H1 (cell line): ENCODE results near the gene IGFBP1. TPM values are rescaled to one million over a fixed set of nuclear protein-coding genes. Genes with fewer than 3 reads are reported as not detected.

Experiments
- CTCF ChIA-PET: fragments of 300-600 bp; sonication (Branson Sonifier 250); formaldehyde crosslinking; loops from one replicate; lab custom pipeline; 2021; ENCODE audit not compliant: partially characterized antibody; lab: Charles Lee
- POLR2A ChIA-PET: fragments of 300-600 bp; sonication (Branson Sonifier 250); formaldehyde crosslinking; loops from one replicate; lab custom pipeline; 2021; ENCODE audit warnings: inconsistent platforms; ENCODE audit not compliant: partially characterized antibody; lab: Charles Lee
- DNase-seq, 2 experiments: peaks; one replicate each; pipeline versions ENCODE4 v3.0.0 to v3.0.0-alpha.2; 2010 to 2022; ENCODE audit warnings: low spot score in 2 of 2, low read depth in 1 of 2, mixed read lengths in 1 of 2
- FAIRE-seq: peaks from 2 replicates; lab custom pipeline; 2011; peaks lifted over from hg19 to GRCh38; lab: Jason Lieb, UNC
- H2AFZ ChIP-seq: 2 replicates; pipeline ENCODE4 v1.8.1; 2012; ENCODE audit warnings: low read length, inconsistent platforms
- H2AK5ac ChIP-seq: 2 replicates; pipeline ENCODE4 v1.6.1; 2013; ENCODE audit warnings: low read depth, low read length
- H2BK120ac ChIP-seq: replicated peaks from 2 replicates; pipeline ENCODE3; 2013; ENCODE audit warnings: low read depth, low read length, inconsistent platforms
- H2BK12ac ChIP-seq: 2 replicates; pipeline ENCODE4 v1.6.1; 2013; ENCODE audit warnings: low read depth, low read length
- H2BK15ac ChIP-seq: 2 replicates; pipeline ENCODE4 v1.6.1; 2013; ENCODE audit warnings: low read length
- H2BK20ac ChIP-seq: 2 replicates; pipeline ENCODE4 v1.6.1; 2013; ENCODE audit warnings: low read length
- H2BK5ac ChIP-seq: 2 replicates; pipeline ENCODE4 v1.6.1; 2013; ENCODE audit warnings: low read depth, low read length
- H3K14ac ChIP-seq: 2 replicates; pipeline ENCODE4 v1.6.1; 2013; ENCODE audit warnings: inconsistent platforms; ENCODE audit not compliant: insufficient read length
- H3K18ac ChIP-seq: 2 replicates; pipeline ENCODE4 v1.6.1; 2013; ENCODE audit warnings: low read length; ENCODE audit errors: extremely low read depth
- H3K23ac ChIP-seq: 2 replicates; pipeline ENCODE4 v1.6.1; 2013; ENCODE audit warnings: inconsistent platforms; ENCODE audit not compliant: insufficient read length
- H3K23me2 ChIP-seq: 2 replicates; pipeline ENCODE4 v1.6.1; 2013; ENCODE audit warnings: low read depth, low read length
- H3K27ac ChIP-seq: 2 replicates; pipeline ENCODE4 v1.6.1; 2011; ENCODE audit warnings: low read depth, low read length, inconsistent platforms
- H3K27me3 ChIP-seq, 4 experiments: replicated peaks in 1 of 4; 1 replicate in 1 of 4; 2 replicates in 3 of 4; pipeline versions ENCODE4 v1.6.1 to v1.8.1; 2011 to 2013; ENCODE audit warnings: low read length in 3 of 4, mild to moderate bottlenecking in 3 of 4, inconsistent platforms in 2 of 4, mixed read lengths in 2 of 4, moderate library complexity in 1 of 4; ENCODE audit not compliant: control insufficient read depth in 3 of 4, insufficient read depth in 3 of 4; ENCODE audit errors: extremely low read depth in 1 of 4
- H3K36me3 ChIP-seq, 4 experiments: 2 replicates each; pipeline versions ENCODE4 v1.6.1 to v1.8.1; 2011 to 2013; ENCODE audit warnings: mild to moderate bottlenecking in 4 of 4, low read length in 3 of 4, moderate library complexity in 2 of 4, control low read depth in 1 of 4, inconsistent platforms in 1 of 4; ENCODE audit not compliant: insufficient read depth in 4 of 4, control insufficient read depth in 2 of 4
- H3K4ac ChIP-seq: replicated peaks from 2 replicates; pipeline ENCODE3; 2013; ENCODE audit warnings: low read length, low read depth, mixed read lengths, inconsistent platforms; ENCODE audit not compliant: insufficient read length
- H3K4me1 ChIP-seq, 4 experiments: replicated peaks in 1 of 4; 1 replicate in 1 of 4; 2 replicates in 3 of 4; pipeline versions ENCODE4 v1.6.1 to v1.8.1; 2011 to 2013; ENCODE audit warnings: low read length in 3 of 4, inconsistent platforms in 2 of 4, mixed read lengths in 1 of 4; ENCODE audit not compliant: insufficient read depth in 4 of 4, control insufficient read depth in 3 of 4
- H3K4me2 ChIP-seq, 2 experiments: 2 replicates each; pipeline versions ENCODE4 v1.6.1 to v1.8.1; 2011 to 2013; ENCODE audit warnings: low read depth in 2 of 2, low read length in 2 of 2, control low read depth in 1 of 2, inconsistent platforms in 1 of 2, mild to moderate bottlenecking in 1 of 2; ENCODE audit not compliant: insufficient read depth in 1 of 2
- H3K4me3 ChIP-seq, 4 experiments: fragments of 200-600, 300-600 bp in 1 of 4; sonication (generic), shearing (Covaris generic), sonication (Bioruptor Twin) in 1 of 4; 2 replicates each; pipeline versions ENCODE4 v1.5.1 to v1.8.1; 2011 to 2016; ENCODE audit warnings: low read length in 4 of 4, low read depth in 3 of 4, control low read depth in 2 of 4, inconsistent platforms in 2 of 4, mild to moderate bottlenecking in 2 of 4, mixed read lengths in 1 of 4, moderate library complexity in 1 of 4; ENCODE audit not compliant: insufficient read depth in 2 of 4; ENCODE audit errors: extremely low read depth in 1 of 4
- H3K56ac ChIP-seq: replicated peaks from 2 replicates; pipeline ENCODE3; 2013; ENCODE audit warnings: low read depth, mild to moderate bottlenecking, mixed read lengths, low read length, inconsistent platforms; ENCODE audit not compliant: insufficient read length
- H3K79me1 ChIP-seq: 2 replicates; pipeline ENCODE4 v1.6.1; 2013; ENCODE audit warnings: low read depth, low read length, control low read depth
- H3K79me2 ChIP-seq, 2 experiments: 2 replicates each; pipeline versions ENCODE4 v1.6.1 to v1.8.1; 2012 to 2013; ENCODE audit warnings: low read length in 2 of 2, mild to moderate bottlenecking in 2 of 2, inconsistent platforms in 1 of 2; ENCODE audit not compliant: insufficient read depth in 2 of 2, control insufficient read depth in 1 of 2
- H3K9ac ChIP-seq, 4 experiments: replicated peaks in 1 of 4; 1 replicate in 1 of 4; 2 replicates in 3 of 4; pipeline versions ENCODE4 v1.6.1 to v1.8.1; 2011 to 2013; ENCODE audit warnings: low read depth in 3 of 4, low read length in 3 of 4, control low read depth in 2 of 4, mild to moderate bottlenecking in 2 of 4, moderate library complexity in 2 of 4, inconsistent platforms in 1 of 4; ENCODE audit errors: extremely low read depth in 1 of 4
- H3K9me3 ChIP-seq, 2 experiments: 2 replicates each; pipeline versions ENCODE4 v1.6.1 to v1.8.1; 2012 to 2013; ENCODE audit warnings: mild to moderate bottlenecking in 2 of 2, moderate library complexity in 2 of 2, control low read depth in 1 of 2, inconsistent platforms in 1 of 2, low read depth in 1 of 2, low read length in 1 of 2, mixed read lengths in 1 of 2; ENCODE audit not compliant: insufficient read depth in 2 of 2
- H4K20me1 ChIP-seq, 2 experiments: replicated peaks in 1 of 2; 2 replicates each; pipeline versions ENCODE3 to v1.8.1; 2011 to 2013; ENCODE audit warnings: inconsistent platforms in 2 of 2, low read length in 2 of 2, mild to moderate bottlenecking in 1 of 2; ENCODE audit not compliant: insufficient read depth in 2 of 2, control insufficient read depth in 1 of 2
- H4K5ac ChIP-seq: 2 replicates; pipeline ENCODE4 v1.6.1; 2013; ENCODE audit warnings: low read length, low read depth, mixed read lengths, inconsistent platforms; ENCODE audit not compliant: insufficient read length
- H4K8ac ChIP-seq: 2 replicates; pipeline ENCODE4 v1.8.0; 2013; ENCODE audit warnings: mild to moderate bottlenecking, moderate library complexity, low read length, inconsistent platforms; ENCODE audit not compliant: insufficient read depth; ENCODE audit errors: extremely low read depth
- H4K91ac ChIP-seq: replicated peaks from 2 replicates; pipeline ENCODE3; 2013; ENCODE audit warnings: low read length, mixed read lengths, inconsistent platforms; ENCODE audit not compliant: insufficient read length
- BRCA1 ChIP-seq: IDR thresholded peaks from 2 replicates; pipeline ENCODE4 v1.6.1; 2012; ENCODE audit warnings: low read depth, low read length, improper control_type of control experiment
- CBX8 ChIP-seq: fragments of 300-800, 300-1000 bp; sonication (generic); IDR thresholded peaks from 2 replicates; pipeline ENCODE4 v1.7.1; 2016; ENCODE audit warnings: low read depth, low read length, borderline replicate concordance
- CEBPB ChIP-seq: IDR thresholded peaks from 2 replicates; pipeline ENCODE4 v1.6.1; 2012; ENCODE audit warnings: low read depth, low read length
- CHD1 ChIP-seq: IDR thresholded peaks from 2 replicates; pipeline ENCODE4 v1.6.1; 2012; ENCODE audit warnings: low read depth, low read length, improper control_type of control experiment
- CTBP2 ChIP-seq: IDR thresholded peaks from 2 replicates; pipeline ENCODE4 v1.7.0; 2011; ENCODE audit warnings: borderline replicate concordance, mild to moderate bottlenecking, moderate library complexity, mixed read lengths, low read length; ENCODE audit not compliant: insufficient read depth, insufficient read length
- SAP30 ChIP-seq: fragments of 300-600 bp; sonication (generic); IDR thresholded peaks from 2 replicates; pipeline ENCODE4 v1.7.1; 2012; ENCODE audit warnings: low read length, moderate library complexity, mild to moderate bottlenecking, inconsistent platforms; ENCODE audit not compliant: insufficient read depth, insufficient replicate concordance
- SIX5 ChIP-seq: IDR thresholded peaks from 2 replicates; pipeline ENCODE4 v1.6.1; 2011; ENCODE audit warnings: mild to moderate bottlenecking, low read depth, low read length
- SP2 ChIP-seq: IDR thresholded peaks from 2 replicates; pipeline ENCODE4 v1.6.1; 2012; ENCODE audit warnings: mild to moderate bottlenecking, low read length, inconsistent platforms
- SUZ12 ChIP-seq: fragments of 200-600 bp; sonication (generic); IDR thresholded peaks from 2 replicates; pipeline ENCODE4 v1.6.1; 2012; ENCODE audit warnings: mild to moderate bottlenecking, inconsistent platforms, low read length, moderate library complexity, mixed read lengths
- TAF7 ChIP-seq: optimal IDR thresholded peaks from 2 replicates; pipeline ENCODE3; 2011; ENCODE audit warnings: low read depth, mild to moderate bottlenecking, inconsistent platforms, low read length, moderate library complexity, borderline replicate concordance
- TCF12 ChIP-seq: IDR thresholded peaks from 2 replicates; pipeline ENCODE4 v1.6.1; 2011; ENCODE audit warnings: low read depth, mild to moderate bottlenecking, low read length
- WGBS, 2 experiments: shearing (Covaris generic) in 1 of 2; methylation state at CpG; one replicate each; pipeline versions ENCODE4 v1.1.6 to v1.1.7; 2013 to 2015; ENCODE audit warnings: low lambda C conversion rate in 2 of 2, mixed read lengths in 2 of 2, inconsistent platforms in 1 of 2, low coverage in 1 of 2, missing lambda C conversion rate in 1 of 2; ENCODE audit not compliant: insufficient replicate concordance in 2 of 2, insufficient coverage in 1 of 2, insufficient read length in 1 of 2; ENCODE audit errors: extremely low coverage in 1 of 2, missing lambda C conversion rate in 1 of 2; 5-methylcytosine and 5-hydroxymethylcytosine counted together
- polyA plus RNA-seq, 7 experiments: library from polyadenylated mRNA; depleted of rRNA in 3 of 7; stranded (reverse) in 5 of 7; unstranded in 2 of 7; fragments of >200 nt in 5 of 7; fragments of 200-250 nt in 2 of 7; gene quantifications; 1 replicate in 5 of 7; 2 replicates in 1 of 7; 4 replicates in 1 of 7; pipeline versions ENCODE4 v1.2.1 to v1.2.3, GENCODE V29; 2011 to 2013; ENCODE audit warnings: missing spikeins in 2 of 7, mixed read lengths in 2 of 7
- total RNA-seq: library from RNA; stranded (reverse); fragmentation: NEBNext Ultra II Directional; extraction: Animal tissue kit (Norgen Biotek cat#: 25700); gene quantifications from 2 replicates; pipeline ENCODE4 v1.2.1, GENCODE V29; 2021
- TF ChIP-seq, protein P1 (sequence below): IDR thresholded peaks from 2 replicates; pipeline ENCODE4 v1.6.1; 2012; ENCODE audit warnings: inconsistent platforms

Gene IGFBP1
- total and polyA plus RNA-seq, 2 of the 8 experiments (the other 6 are each of a cell fraction or from before 2014, with no cell fraction given): not detected

- POLR2A ChIA-PET: no interaction called here
- H2BK20ac ChIP-seq: no peak overlapping the region
- H3K36me3 ChIP-seq: no peaks in the 10 kb centered on the region
- H3K23ac ChIP-seq: no peak overlapping the region
- H3K18ac ChIP-seq: no peak overlapping the region
- H4K5ac ChIP-seq: no peak overlapping the region
- peaks cover 0 to 1% (median 0%) of the 10 kb centered on the region in 4 experiments; a peak in 1 of 7 replicates for H3K27me3 ChIP-seq
- H3K4me1 ChIP-seq: no peaks in the 10 kb centered on the region
- H3K9me3 ChIP-seq: no peaks in the 10 kb centered on the region
- no peak overlapping the region for H3K27ac ChIP-seq
- no peaks in the 10 kb centered on the region for H3K79me2 ChIP-seq
- H3K79me1 ChIP-seq: no peaks in the 10 kb centered on the region
- H3K4me3 ChIP-seq: no peak overlapping the region
- no peak overlapping the region for H3K4ac ChIP-seq
- no peak overlapping the region for H2BK15ac ChIP-seq
- peaks cover 5% of the 10 kb centered on the region; the same call in 1 of the 2 replicates for H3K23me2 ChIP-seq
- WGBS, 2 experiments: 95% methylated on average over 7 of the region's 7 CpGs; no CpG with 5 or more reads in 1 of the 2 experiments
- H4K20me1 ChIP-seq: peaks cover 0 to 2% of the 10 kb centered on the region in 2 experiments
- H2BK120ac ChIP-seq: no peak overlapping the region
- no peak overlapping the region for H2AK5ac ChIP-seq
- DNase-seq (no peak), FAIRE-seq (no peak)
- H2AFZ ChIP-seq: no peak overlapping the region
- H3K4me2 ChIP-seq: no peak overlapping the region
- H3K9ac ChIP-seq: no peak overlapping the region
- H3K56ac ChIP-seq: no peak overlapping the region
- H4K91ac ChIP-seq: no peak overlapping the region
- CTCF ChIA-PET: interaction anchor here (1.0 to 6.9 kb wide), 2 partner anchors 19 kb away, joined by 5 to 80 read pairs; partner anchors contain the start of gene IGFBP3
- H4K8ac ChIP-seq: no peak overlapping the region
- H3K14ac ChIP-seq: no peak overlapping the region
- H2BK5ac ChIP-seq: no peak overlapping the region
- H2BK12ac ChIP-seq: no peak overlapping the region
- TF ChIP-seq SUZ12 (no peak), CEBPB (no peak), SAP30 (no peak), SIX5 (no peak), TAF7 (no peak), CBX8 (no peak), CHD1 (no peak), CTBP2 (no peak), TCF12 (no peak), SP2 (no peak), BRCA1 (no peak)
- TF ChIP-seq, protein P1, sequence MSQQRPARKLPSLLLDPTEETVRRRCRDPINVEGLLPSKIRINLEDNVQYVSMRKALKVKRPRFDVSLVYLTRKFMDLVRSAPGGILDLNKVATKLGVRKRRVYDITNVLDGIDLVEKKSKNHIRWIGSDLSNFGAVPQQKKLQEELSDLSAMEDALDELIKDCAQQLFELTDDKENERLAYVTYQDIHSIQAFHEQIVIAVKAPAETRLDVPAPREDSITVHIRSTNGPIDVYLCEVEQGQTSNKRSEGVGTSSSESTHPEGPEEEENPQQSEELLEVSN: no peak
Observed at GRCh38 chr7:45940939-45941338, 52.7 kb downstream of the IGFBP1 start.
